ENCODE measurements around the gene SSU72. TPM values are rescaled to one million over a fixed set of nuclear protein-coding genes. Genes with fewer than 3 reads are reported as not detected.
A peak's percentile ranks its signal among the peaks of the same experiment; 100 is the strongest.
"Not testable (repeated sequence)": the region's sequence is repeated elsewhere in the genome, so short reads cannot be mapped to it uniquely, and the experiment has no call there.

Gene SSU72
- total RNA-seq, 1 experiment from 2014 or later = 77.3 TPM

DNA sequence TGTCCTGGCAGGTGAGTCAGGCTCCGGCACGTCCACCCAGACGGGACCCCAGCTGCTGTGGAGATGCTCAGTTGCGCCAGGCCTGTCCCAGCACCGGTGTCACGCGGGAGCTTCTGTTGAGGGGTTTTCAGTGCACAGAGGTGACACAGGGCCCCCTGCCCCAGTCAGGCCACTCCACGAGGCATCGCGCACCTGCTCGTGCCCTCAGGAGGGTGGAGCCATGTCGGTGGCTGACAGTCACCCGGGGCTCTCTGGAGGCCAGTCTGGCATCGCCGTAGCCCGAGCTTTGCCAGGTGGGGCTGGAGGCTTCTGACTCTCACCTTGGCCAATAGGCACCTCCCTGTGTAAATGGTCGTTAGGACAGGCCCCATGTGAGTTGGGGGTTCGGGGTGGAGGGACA, 45.3 kb downstream of the SSU72 start:
- no peak for DNase-seq (ENCODE audit: low read depth)

DNA sequence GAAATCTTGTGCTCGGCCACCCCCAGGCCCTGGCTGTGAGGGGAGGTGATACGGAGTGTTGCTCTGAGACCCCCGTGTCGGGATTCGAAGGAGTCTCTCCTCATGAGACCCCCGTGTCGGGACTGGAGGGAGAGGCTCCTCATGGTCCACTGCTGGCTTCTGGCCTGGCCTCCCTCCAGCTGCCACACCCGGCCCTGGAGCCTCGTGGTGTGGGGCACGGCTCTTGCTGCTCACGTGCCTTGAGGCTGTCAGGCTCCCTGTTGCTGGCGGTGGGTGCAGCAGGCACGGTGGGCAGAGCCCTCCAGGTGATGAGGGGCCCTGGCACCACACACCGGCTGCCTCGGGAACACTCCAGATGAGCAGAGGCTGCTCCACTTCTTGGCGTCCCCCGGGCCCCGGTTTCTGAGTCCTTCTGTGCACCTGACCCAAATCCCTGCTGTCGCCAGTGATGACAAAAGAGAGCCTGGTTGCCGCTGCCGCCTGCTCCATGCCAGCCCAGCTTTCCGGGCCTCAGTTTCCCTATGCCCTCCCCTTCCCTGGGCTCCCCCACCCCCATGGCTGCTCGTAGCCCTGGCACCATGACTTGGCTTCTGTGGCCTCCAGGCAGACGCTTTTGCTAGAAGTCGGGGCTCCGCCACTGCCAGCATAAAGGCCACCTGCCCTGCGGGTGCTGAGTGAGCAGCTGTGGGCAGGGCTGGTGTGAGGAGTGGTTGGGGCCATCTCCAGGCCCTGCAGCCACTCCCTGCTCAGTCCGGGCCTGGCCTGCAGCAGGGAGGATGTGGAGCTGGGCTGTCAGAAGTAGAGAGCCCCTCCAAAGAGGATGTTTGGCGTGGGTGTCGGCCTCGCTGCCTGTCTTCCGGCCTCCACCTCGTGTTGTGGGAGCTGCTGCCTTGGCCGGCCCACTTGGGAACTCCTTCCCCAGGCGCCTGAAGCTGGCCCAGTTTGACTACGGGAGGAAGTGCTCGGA, 46.1 kb downstream of the SSU72 start:
- DNase-seq (ENCODE audit: low read depth) = no peak

DNA sequence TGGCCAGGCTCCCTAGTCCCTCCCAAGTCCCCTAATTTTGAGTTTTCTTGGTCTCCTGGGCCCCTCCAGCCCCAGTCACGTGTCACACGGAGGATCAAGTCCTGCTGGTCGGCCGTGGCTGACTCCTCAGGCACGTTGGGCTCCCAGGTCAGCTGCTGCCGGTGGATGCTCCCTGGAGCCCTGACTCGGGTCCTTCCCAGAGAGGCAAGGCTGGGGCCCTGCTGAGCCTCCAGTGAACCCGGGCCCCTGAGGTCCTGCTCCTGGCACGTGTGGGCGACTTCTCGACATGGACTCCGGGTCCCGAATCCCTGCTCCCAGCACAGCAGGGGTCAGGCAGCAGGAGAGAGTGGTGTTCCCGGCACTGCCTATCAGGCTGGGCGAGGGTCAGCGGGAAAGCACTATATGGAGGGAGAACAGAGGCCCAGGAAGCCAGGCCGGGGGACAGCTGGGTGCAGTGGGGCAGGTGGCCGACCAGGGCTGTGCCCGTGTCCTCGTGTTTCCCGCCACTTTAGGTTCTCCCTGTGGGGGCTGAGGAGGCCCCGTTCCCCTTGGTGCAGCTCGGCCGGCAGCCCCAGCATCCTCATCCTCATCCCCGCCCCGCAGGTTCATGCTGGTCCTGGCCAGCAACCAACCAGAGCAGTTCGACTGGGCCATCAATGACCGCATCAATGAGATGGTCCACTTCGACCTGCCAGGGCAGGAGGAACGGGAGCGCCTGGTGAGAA, 47.4 kb downstream of the SSU72 start:
- DNase-seq (ENCODE audit: low read depth) = no peak

DNA sequence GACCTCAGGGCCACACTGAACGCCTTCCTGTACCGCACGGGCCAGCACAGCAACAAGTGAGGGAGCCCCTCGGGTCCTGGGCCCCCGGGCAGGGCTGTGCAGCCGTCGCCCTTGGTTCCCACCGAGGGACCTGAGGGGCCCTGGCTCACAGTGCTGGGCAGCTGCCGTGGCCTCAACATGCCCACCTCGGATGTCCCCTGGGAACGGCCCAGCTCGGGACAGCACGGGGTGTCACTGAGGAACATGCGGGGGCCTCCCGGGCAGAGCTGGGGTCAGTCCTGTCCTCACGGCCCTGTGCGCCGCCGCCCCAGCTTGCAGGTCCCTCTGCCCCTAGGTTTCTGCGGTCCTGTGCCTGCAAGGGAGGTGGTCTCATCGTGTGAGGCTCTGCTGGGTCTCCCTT, 48.2 kb downstream of the SSU72 start:
- DNase-seq (ENCODE audit: low read depth) = not testable (repeated sequence)

DNA sequence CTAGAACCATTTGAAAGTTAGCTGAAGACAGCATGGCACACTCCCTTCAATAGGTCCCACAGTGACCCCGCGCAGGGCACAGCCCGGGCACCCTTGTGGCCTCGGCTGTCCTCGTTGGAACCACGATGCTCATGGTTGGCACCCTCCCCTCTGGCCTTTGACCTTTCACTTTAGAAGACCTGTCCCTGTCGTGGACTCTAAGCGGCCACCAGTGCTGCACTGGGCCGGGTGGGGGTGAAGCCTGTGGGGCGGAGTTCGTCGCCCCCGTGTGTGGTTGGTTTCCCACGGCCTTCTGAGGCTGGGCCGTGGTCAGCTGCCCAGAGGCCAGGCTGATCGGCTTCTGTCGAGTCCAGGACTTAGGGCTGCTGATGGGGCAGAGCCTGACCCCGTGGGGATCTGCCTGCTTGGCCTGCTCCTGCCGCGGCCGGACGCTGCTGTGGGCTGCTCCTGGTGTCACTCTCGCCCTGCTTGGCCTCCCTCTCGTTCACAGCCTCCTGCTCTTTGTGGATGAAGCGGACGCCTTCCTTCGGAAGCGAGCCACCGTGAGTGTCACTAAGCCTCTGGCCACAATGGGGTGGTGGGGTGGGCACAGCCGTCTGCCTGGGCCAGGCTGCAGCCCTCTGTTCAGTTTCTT, 49.8 kb downstream of the SSU72 start:
- not testable (repeated sequence) for DNase-seq (ENCODE audit: low read depth)

DNA sequence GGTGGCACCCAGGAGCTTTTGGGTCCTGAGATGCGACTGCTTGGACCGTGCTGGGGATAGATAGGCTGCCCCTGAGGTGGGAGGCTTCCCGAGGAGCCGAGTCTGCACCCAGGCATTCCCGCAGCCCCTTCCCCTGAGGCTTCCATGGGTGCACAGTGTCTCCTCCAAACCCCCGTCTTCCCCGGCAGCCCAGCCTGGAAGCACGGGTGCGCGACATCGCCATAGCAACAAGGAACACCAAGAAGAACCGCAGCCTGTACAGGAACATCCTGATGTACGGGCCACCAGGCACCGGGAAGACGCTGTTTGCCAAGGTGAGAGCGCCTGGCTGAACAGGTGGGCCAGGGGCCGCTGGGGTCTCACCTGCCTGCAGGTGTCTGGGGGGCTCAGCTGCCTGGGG, 51.0 kb downstream of the SSU72 start:
- DNase-seq (ENCODE audit: low read depth) = not testable (repeated sequence)

DNA sequence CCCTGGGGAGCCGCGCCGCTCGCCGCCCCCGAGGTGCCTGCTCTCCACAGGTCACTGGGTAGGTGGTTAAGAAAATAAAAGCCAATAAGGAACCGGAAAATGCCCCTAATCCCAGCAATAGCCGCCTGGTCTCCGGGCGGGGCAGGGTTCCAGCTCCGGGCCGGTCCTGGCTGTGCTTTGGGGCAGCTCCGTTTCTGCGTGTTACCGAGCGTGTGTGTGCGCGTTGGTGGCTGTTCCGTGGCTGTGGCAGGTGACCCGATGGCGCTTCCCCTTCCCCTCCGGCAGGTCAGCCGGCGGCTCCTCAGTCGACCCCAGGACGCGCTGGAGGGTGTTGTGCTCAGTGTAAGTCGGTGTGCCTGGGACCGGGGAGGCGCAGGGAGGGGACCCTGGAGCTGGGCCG, 51.4 kb downstream of the SSU72 start:
- not testable (repeated sequence) for DNase-seq (ENCODE audit: low read depth)

DNA sequence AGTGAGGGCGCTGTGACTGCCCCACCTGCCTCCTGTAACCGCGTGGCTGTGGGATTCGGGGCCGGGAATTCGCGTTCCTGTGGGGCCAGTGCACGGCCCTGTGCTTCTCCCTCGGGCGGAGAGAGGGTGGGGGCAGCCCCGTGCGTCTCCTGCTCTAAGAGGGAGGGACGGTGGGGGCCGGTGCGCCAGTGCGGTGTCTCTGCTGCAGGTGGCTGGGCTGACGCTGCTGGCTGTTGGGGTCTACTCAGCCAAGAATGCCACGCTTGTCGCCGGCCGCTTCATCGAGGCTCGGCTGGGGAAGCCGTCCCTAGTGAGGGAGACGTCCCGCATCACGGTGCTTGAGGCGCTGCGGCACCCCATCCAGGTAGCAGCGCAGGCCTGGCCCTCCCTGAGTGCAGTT, 52.1 kb downstream of the SSU72 start:
- DNase-seq (ENCODE audit: low read depth) = not testable (repeated sequence)

DNA sequence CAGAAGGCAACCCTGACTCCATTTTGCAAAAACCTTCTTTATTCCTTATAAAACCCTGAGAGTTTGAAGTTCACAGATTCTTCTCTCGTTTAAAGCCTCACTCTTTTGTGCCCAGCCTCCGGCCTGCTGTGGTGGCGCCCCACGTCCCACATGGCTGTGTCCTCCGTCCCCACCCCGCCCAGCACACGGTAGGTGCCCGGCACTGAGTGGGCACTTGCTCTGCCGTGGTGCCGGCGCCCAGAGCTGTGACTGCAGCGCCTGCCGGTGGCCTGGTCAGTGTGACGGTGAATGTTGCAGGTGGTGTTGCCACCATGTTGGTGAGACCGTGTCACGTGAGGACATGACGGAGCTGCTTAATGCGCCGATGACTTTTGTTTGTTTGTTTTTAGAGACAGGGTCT, 53.3 kb downstream of the SSU72 start:
- DNase-seq (ENCODE audit: low read depth) = no peak

DNA sequence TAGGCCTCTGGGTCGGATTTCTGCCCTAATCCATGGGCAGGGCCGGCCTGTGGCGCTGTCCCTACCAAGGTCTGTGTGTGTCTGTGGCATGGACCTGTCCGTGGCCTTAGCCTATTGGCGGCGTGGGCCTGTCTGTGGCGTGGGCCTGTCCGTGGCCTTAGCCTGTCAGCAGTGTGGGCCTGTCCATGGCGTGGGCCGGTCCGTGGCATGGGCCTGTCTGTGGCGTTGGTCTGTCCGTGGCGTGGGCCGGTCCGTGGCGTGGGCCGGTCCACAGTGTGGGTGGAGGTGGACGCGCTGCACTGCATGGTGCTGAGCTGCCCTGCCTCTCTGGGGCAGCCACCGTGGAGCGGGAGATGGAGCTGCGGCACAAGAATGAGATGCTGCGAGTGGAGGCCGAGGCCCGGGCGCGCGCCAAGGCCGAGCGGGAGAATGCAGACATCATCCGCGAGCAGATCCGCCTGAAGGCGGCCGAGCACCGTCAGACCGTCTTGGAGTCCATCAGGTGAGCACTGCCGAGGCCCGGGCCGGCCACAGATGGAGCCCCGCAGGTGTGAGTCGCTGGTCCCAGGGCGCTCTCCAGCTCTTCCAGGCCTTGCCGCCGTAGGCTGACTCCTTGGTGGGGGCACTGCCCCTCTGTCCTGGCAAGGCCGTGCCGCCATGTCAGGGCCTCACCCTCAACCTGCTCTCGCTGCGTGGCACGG, 54.7 kb downstream of the SSU72 start:
- not testable (repeated sequence) for DNase-seq (ENCODE audit: low read depth)

DNA sequence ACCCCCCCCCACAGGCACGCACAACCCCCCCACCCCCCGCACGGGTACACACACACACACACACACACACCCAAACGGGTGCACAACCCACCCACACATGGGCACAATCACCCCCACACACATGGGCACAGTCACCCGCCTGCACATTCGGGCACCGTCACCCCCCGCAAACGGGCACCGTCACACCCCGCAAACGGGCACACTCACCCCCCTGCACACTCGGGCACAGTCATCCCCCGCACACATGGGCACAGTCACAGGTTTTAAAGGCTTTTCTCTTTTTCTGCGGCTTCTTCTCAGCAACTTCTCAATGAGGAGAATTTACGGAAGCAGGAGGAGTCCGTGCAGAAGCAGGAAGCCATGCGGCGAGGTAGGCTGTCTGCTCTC, 56.0 kb downstream of the SSU72 start:
- DNase-seq (ENCODE audit: low read depth) = not testable (repeated sequence)

DNA sequence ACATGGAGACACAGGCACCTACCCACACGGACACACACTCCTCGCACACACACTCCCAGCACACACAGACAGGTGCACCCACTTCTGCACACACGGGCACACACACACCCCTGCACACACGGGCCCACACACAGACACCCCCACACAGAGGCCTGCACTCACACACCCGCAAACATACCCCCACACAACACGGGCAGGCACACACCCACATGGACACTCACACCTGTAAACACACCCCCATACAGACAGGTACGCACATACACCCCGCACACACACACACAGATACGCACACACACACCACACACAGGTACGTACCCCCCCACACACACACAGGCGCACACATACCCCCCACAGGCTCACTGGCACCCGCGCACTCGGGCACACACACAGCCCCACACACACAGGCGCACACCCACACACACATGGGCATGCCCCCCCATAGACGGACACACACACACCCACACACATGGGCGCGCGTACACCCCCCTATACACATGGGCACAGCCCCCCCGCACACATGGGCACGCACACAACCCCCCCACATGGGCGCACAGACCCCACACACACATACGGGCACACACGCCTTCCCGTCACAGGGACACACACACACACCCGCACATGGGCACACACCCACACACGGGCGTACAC, 56.6 kb downstream of the SSU72 start:
- DNase-seq (ENCODE audit: low read depth) = no peak

DNA sequence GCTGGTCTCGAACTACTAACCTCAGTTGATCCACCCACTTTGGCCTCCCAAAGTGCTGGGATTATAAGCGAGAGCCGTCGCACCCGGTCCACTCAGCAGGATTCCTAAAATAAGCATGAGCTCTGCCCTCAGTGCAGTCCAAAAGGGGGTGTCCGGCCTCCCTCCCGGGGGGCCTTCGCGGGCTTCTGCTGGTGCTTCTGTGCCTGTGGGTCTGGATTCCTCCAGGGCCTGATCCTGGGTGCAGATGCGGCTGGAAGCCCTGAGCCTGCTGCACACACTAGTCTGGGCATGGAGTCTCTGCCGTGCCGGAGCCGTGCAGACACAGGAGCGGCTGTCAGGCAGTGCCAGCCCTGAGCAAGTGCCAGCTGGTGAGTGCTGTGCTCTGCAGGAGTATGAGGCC, 57.7 kb downstream of the SSU72 start:
- not testable (repeated sequence) for DNase-seq (ENCODE audit: low read depth)

DNA sequence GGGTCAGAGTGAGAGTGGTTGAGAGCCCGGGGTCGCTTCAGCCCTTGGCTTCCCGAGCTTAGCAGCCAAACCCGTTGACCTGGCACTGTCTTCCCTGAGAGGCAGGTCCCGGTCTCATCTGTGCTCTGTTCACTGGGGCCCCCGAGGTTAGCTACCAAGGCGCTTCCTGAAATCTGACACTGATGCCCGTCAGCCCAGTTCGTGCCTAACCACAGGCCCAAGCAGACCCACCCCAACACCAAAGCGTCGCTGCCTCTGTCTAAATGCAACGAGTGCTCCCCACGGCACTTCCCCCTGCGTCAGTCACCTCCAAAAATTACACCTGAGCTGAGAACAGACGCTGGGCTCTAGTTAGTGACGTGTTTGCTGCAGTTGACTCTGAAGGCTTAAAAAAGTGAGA, 60.3 kb downstream of the SSU72 start:
- DNase-seq (ENCODE audit: low read depth) = not testable (repeated sequence)

DNA sequence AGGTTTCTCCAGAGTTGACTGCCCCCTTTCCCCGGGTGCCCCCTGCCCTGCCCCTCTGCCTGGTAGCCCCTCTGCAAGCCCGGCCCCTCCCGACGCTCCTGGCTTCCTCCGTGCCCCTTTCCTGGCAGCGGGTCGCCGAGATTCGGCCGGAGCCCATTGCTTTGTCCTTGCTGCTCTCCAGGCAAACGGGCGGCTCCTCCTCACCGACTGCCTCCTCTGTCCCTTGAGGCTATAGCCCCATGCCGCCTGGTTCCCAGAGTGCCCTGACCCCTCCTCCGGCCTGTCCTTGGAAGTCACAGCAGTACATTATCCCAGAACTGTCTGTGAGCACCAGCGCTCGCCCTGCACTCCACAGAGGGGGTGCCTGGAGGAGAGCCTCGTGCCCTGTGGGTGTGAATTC, 61.0 kb downstream of the SSU72 start:
- not testable (repeated sequence) for DNase-seq (ENCODE audit: low read depth)

DNA sequence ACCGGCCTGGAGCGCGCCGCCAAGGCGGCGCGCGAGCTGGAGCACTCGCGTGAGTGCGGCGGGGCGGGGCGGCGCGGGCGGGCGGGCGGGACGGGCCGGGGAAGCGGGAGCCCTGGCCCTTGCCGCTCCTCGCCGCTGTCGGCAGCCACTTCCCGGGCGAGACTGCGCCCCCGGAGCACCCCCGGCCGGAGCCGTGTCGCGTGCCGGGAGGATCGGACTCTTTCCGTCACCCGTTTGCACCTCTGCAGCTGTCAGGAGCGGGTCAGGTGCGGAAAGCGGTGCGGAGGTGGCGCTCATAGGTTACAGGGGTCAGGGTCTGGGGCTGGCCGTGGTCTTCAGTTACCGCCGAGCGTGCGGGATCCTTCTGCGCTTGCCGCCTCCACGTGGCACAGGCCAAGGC, 62.2 kb downstream of the SSU72 start:
- not testable (repeated sequence) for DNase-seq (ENCODE audit: low read depth)

DNA sequence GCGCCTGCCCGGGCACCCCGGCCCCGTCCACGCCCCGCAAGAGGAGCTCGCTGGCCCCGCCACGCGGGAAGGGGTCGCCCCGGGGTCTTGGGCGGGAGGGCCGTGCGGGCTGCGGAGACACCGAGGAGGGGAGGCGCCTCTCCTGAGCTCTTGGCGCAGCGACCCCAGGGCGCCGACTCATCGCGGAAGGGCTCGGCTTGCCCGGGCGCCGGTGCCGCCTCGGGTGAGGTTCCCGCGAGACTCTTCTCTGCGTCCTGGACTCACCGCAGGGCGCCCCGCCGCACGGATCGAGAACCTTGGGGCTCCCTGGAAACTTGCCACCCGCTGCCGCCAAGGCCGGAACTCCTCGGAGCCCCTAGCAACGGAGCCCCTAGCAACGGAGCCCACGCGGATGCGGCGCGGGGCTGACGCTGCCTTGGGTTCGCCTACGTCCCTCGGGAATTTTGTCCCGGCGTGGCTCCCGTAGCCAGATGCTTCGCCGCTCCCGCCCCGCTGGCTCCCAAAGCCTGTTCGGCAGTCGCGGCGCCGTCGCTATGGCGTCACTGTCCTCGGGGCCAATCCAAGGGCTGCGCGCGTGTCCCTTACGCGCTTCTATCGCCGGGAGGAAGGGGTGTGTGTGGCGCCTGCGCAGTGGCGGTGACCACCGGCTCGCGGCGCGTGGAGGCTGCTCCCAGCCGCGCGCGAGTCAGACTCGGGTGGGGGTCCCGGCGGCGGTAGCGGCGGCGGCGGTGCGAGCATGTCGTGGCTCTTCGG, 63.0 kb downstream of the SSU72 start, which contains the start of gene ATAD3A:
ATAD3A (plus strand) TSS at position 630 of the 753 bp plus-strand sequence; CDS start at position 737, 107 bp downstream.
- DNase-seq (ENCODE audit: low read depth) = peak; percentile 97

DNA sequence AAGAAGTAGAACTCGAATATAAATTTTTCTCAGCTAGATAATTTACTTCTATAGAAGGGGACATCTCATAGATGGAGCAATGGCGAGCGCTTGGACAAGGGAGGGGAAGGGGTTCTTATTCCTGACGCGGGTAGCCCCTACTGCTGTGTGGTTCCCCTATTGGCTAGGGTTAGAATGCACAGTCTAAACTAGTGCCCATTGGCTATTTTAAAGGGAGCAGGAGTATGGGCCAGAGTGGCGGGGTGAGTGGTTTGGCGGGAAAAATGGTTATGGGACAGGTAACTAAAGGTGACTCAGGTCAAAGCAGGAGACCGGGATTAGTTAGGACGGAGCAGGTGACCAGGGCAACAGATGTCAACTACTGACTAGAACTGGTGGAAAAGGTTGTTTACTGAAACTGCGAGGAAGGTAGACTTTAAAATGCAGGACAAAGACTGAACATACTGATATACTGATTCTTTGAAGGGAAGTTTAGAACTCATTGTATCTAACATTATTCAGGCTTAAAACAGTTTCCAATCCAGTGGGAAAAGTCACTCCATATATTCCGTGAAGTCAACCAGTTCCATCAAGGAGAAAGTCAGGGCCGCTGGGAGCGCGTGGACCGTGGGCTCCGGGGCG, 63.6 kb downstream of the SSU72 start:
- no peak for DNase-seq (ENCODE audit: low read depth)

DNA sequence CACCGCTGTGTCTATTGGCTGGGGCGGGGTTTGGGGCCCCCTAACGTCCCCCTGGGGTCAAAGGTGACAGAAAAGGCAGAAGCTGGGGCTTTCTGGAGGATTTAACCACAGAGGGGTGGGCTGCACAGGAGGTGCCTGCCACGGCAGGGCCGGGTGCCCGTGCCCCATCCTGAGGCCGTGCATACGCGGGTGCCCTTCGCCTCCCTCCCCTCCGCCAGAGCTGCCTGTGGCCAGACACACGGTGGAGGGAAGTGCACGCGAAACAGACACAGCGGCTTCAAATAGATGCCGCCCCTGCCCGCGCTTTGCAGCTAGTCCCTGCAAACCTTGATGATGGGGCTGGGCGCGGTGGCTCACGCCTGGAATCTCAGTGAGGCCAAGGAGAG, 65.2 kb downstream of the SSU72 start:
- not testable (repeated sequence) for DNase-seq (ENCODE audit: low read depth)

All from RPMI7951 (cell line).